ENCODE results near the gene SDK2.

GRCh38 chr17:73419881-73420280 lies 224.4 kb downstream of the SDK2 start:
- TF ChIP-seq CTCF (IDR thresholded peaks at IDR 0.05) (no peak), POLR2A (IDR thresholded peaks at IDR 0.05) (no peak), EP300 (IDR thresholded peaks at IDR 0.05) (no peak)

All from ovary (tissue), 3 donors.